Upper lobe of right lung (tissue), 1 donor: ENCODE measurements around the gene DNAJC2. TPM values are rescaled to one million over a fixed set of nuclear protein-coding genes. Genes with fewer than 3 reads are reported as not detected.

Experiments used
- ATAC-seq: fragments of 200-7000 bp; cut with Tn5 transposase; one replicate; pipeline ENCODE4 v1.9.1; 2020; ENCODE audit warnings: mild to moderate bottlenecking, moderate library complexity
- DNase-seq: peaks from one replicate; pipeline ENCODE4 v3.0.0-alpha.2; 2020
- H3K27ac ChIP-seq: fragments of 200-600 bp; one replicate; pipeline ENCODE4 v1.8.0; 2022
- H3K27me3 ChIP-seq: fragments of 200-600 bp; one replicate; pipeline ENCODE4 v1.8.0; 2022; ENCODE audit warnings: mild to moderate bottlenecking
- H3K36me3 ChIP-seq: fragments of 200-600 bp; one replicate; pipeline ENCODE4 v1.8.0; 2022
- H3K4me1 ChIP-seq: fragments of 200-600 bp; one replicate; pipeline ENCODE4 v1.8.0; 2022
- H3K4me3 ChIP-seq: fragments of 200-600 bp; one replicate; pipeline ENCODE4 v1.8.0; 2022; ENCODE audit warnings: mild to moderate bottlenecking
- H3K9me3 ChIP-seq: fragments of 200-600 bp; one replicate; pipeline ENCODE4 v1.8.0; 2022
- CTCF ChIP-seq: fragments of 200-600 bp; IDR thresholded peaks from one replicate; pipeline ENCODE4 v1.8.0; 2022; ENCODE audit warnings: antibody characterized with exemption
- intact Hi-C: fragments of 100-400 bp; cut with DNase I; formaldehyde crosslinking; loops from one replicate; pipeline ENCODE4 v1.11.0; 2022
- total RNA-seq: library from RNA; stranded (reverse); fragmentation: NEBNext Ultra II Directional; extraction: Animal tissue kit (Norgen Biotek cat#: 25700); gene quantifications from one replicate; pipeline ENCODE4 v1.2.1, GENCODE V29; 2021
- donor health status: DM: no; HTN: yes; CAD: no; lungs with severe emphysema.

Gene DNAJC2
- total RNA-seq, 1 donor from 2014 or later: 19.5 TPM

GRCh38 chr7:103347507-103348267 is 3.1 kb upstream of the DNAJC2 start, which contains the start of gene PSMC2:
Gene PSMC2 (plus strand): TSS chr7:103347643. CDS start chr7:103347712, 69 bp downstream.
- Histone ChIP-seq H3K27ac (peak within 1 kb of the TSS; percentile 91), H3K4me3 (peak within 1 kb of the TSS; percentile 83), H3K9me3 (no peaks in the 10 kb centered on the region), H3K36me3 (peaks cover 3% of the 10 kb centered on the region), H3K4me1 (peaks cover 45% of the 10 kb centered on the region), H3K27me3 (no peaks in the 10 kb centered on the region)
- intact Hi-C loops: no loop called here
- ATAC-seq (peak; percentile 91), DNase-seq (peak; percentile 77)
- TF ChIP-seq CTCF: no peak

- Histone ChIP-seq H3K4me1 (peaks cover 50% of the 10 kb centered on the region), H3K36me3 (peaks cover 5% of the 10 kb centered on the region), H3K27me3 (no peaks in the 10 kb centered on the region), H3K27ac (no peak overlapping the region), H3K4me3 (no peak overlapping the region), H3K9me3 (no peaks in the 10 kb centered on the region)
- ATAC-seq (no peak), DNase-seq (no peak)
- intact Hi-C loops: no loop called here
- no peak for TF ChIP-seq CTCF
These were observed 1.8 kb upstream of the DNAJC2 start for GRCh38 chr7:103346396-103346795.

- Histone ChIP-seq H3K27me3 (no peaks in the 10 kb centered on the region), H3K4me3 (peak overlapping the region; percentile 98), H3K27ac (peak overlapping the region; percentile 88), H3K9me3 (no peaks in the 10 kb centered on the region), H3K4me1 (peaks cover 26% of the 10 kb centered on the region), H3K36me3 (peaks cover 29% of the 10 kb centered on the region)
- TF ChIP-seq CTCF: no peak
- DNase-seq (no peak), ATAC-seq (peak; percentile 43)
- intact Hi-C loops: no loop called here
These were observed 662 bp downstream of the DNAJC2 start for GRCh38 chr7:103343758-103344452.

- ATAC-seq (no peak), DNase-seq (no peak)
- no peak for TF ChIP-seq CTCF
- Histone ChIP-seq H3K9me3 (no peaks in the 10 kb centered on the region), H3K4me3 (peak overlapping the region; percentile 98), H3K4me1 (peaks cover 20% of the 10 kb centered on the region), H3K27ac (no peak overlapping the region), H3K36me3 (peaks cover 35% of the 10 kb centered on the region), H3K27me3 (no peaks in the 10 kb centered on the region)
- intact Hi-C loops: no loop called here
These were observed 1.2 kb downstream of the DNAJC2 start for GRCh38 chr7:103343332-103343731.

- peaks cover 14% of the 10 kb centered on the region for H3K4me1 ChIP-seq
- H3K27ac ChIP-seq: no peak overlapping the region
- no peaks in the 10 kb centered on the region for H3K9me3 ChIP-seq
- no peak overlapping the region for H3K4me3 ChIP-seq
- TF ChIP-seq CTCF: no peak
- peaks cover 51% of the 10 kb centered on the region for H3K36me3 ChIP-seq
- intact Hi-C loops: no loop called here
- ATAC-seq (no peak), DNase-seq (no peak)
- no peaks in the 10 kb centered on the region for H3K27me3 ChIP-seq
These were observed 3.1 kb downstream of the DNAJC2 start for GRCh38 chr7:103341466-103341865.
